OCI-LY7 (cell line): ENCODE data around the gene DDX23. TPM values are rescaled to one million over a fixed set of nuclear protein-coding genes. Genes with fewer than 3 reads are reported as not detected.

ENCODE experiments used
- BruUV-seq: library from RNA; stranded (reverse); fragments of 400-500 nt; replicated peaks from 2 replicates; lab custom pipeline; 2021; lab: Mats Ljungman, UMichigan
- CTCF ChIA-PET: fragments of 300-600 bp; sonication (Branson Sonifier 250); formaldehyde crosslinking; loops from one replicate; lab custom pipeline; 2022; ENCODE audit warnings: antibody characterized with exemption; ENCODE audit not compliant: unreplicated experiment; lab: Charles Lee
- POLR2A ChIA-PET: fragments of 300-600 bp; sonication (Branson Sonifier 250); formaldehyde crosslinking; loops from one replicate; lab custom pipeline; 2022; ENCODE audit warnings: antibody characterized with exemption; lab: Charles Lee
- DNase-seq: peaks from one replicate; pipeline ENCODE4 v3.0.0-alpha.2; 2015; ENCODE audit warnings: low spot score
- H2AFZ ChIP-seq: fragments of 200-600 bp; sonication (generic), shearing (Covaris generic); 2 replicates; pipeline ENCODE4 v1.6.1; 2014; ENCODE audit warnings: mild to moderate bottlenecking, antibody characterized with exemption, low read length, moderate library complexity
- H3K27ac ChIP-seq: fragments of 200-600 bp; sonication (generic); 2 replicates; pipeline ENCODE4 v1.5.1; 2014; ENCODE audit warnings: mixed run types, low read depth, mild to moderate bottlenecking, moderate library complexity, low read length, inconsistent platforms; ENCODE audit not compliant: poor library complexity, severe bottlenecking
- H3K36me3 ChIP-seq: fragments of 200-600 bp; sonication (generic); 2 replicates; pipeline ENCODE4 v1.6.1; 2014; ENCODE audit warnings: mild to moderate bottlenecking, antibody characterized with exemption, low read length, moderate library complexity, mixed read lengths; ENCODE audit not compliant: insufficient read depth
- H3K4me1 ChIP-seq: fragments of 200-600 bp; sonication (generic); 2 replicates; pipeline ENCODE4 v1.5.1; 2014; ENCODE audit warnings: mild to moderate bottlenecking, low read length; ENCODE audit not compliant: insufficient read depth, poor library complexity, severe bottlenecking
- H3K4me2 ChIP-seq: fragments of 200-600 bp; sonication (generic); 2 replicates; pipeline ENCODE4 v1.6.1; 2014; ENCODE audit warnings: mild to moderate bottlenecking, low read length
- H3K4me3 ChIP-seq: fragments of 200-600 bp; sonication (generic); 2 replicates; pipeline ENCODE4 v1.5.1; 2014; ENCODE audit warnings: mild to moderate bottlenecking, low read depth, low read length; ENCODE audit not compliant: poor library complexity, severe bottlenecking
- H3K79me2 ChIP-seq: fragments of 200-600 bp; sonication (generic); 2 replicates; pipeline ENCODE4 v1.6.1; 2016; ENCODE audit warnings: low read depth, mild to moderate bottlenecking, low read length, moderate library complexity, mixed read lengths; ENCODE audit not compliant: insufficient read depth
- H3K9me2 ChIP-seq: fragments of 200-600 bp; sonication (generic); 2 replicates; pipeline ENCODE4 v1.6.1; 2016; ENCODE audit warnings: mild to moderate bottlenecking, low read length, mixed read lengths; ENCODE audit not compliant: insufficient read depth
- H3K9me3 ChIP-seq: fragments of 200-600 bp; sonication (generic); 2 replicates; pipeline ENCODE4 v1.6.1; 2014; ENCODE audit warnings: mild to moderate bottlenecking, mixed run types, low read length, mixed read lengths
- H4K20me1 ChIP-seq: fragments of 200-600 bp; sonication (generic); 2 replicates; pipeline ENCODE4 v1.6.1; 2014; ENCODE audit warnings: mild to moderate bottlenecking, antibody characterized with exemption, low read length, moderate library complexity, mixed read lengths; ENCODE audit not compliant: insufficient read depth
- EZH2phosphoT487 ChIP-seq: fragments of 200-600 bp; sonication (generic); IDR thresholded peaks from 2 replicates; pipeline ENCODE4 v1.6.1; 2018; ENCODE audit warnings: low read depth, borderline replicate concordance, mild to moderate bottlenecking, mixed run types, antibody characterized with exemption, low read length, moderate library complexity, mixed read lengths
- intact Hi-C: fragments of 100-400 bp; cut with micrococcal nuclease; formaldehyde crosslinking; loops from one replicate; pipeline ENCODE4 v1.10.0; 2022; ENCODE audit not compliant: unreplicated experiment
- total RNA-seq, 2 experiments: library from RNA; depleted of rRNA in 1 of 2; stranded (reverse); fragments of >200 nt in 1 of 2; shearing (Covaris generic) in 1 of 2; gene quantifications; 2 replicates each; pipeline ENCODE4 v1.2.3, GENCODE V29; 2014 to 2022
- TF ChIP-seq, protein P1 (sequence below): fragments of 200-600 bp; sonication (generic); conservative IDR thresholded peaks from 2 replicates; pipeline ENCODE4 v1.5.1; 2014; ENCODE audit warnings: mild to moderate bottlenecking, antibody characterized with exemption, low read length, moderate library complexity, mixed read lengths

DDX23 gene
- total RNA-seq, 2 experiments from 2014 or later = 91.1 to 119 TPM

DNA sequence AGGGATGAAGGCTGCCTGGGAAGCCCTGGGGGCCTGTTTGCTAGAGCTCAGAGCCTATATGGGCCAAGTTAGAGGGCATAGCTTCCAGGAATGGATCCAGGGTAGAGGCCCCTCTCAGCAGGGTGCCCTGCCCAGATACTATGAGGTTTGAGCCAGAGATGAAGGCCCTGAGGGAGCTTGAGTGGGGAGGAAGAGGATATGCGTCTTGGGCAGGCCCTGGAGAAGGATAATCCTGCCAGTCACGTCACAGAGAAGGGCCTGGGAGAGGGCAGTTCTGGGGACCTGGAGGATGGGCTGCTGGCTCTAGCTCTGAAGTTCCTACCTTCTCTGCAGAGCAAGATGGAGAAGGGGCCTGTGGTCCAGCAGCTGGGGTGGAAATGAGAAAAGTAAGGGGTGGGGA lies 39.6 kb downstream of the DDX23 start:
- H3K4me2 ChIP-seq = no peak overlapping the region
- no peaks in the 10 kb centered on the region for H3K9me2 ChIP-seq
- H2AFZ ChIP-seq = no peak overlapping the region
- H3K36me3 ChIP-seq = no peaks in the 10 kb centered on the region
- BruUV-seq = no TSS peak
- H3K4me3 ChIP-seq = no peak overlapping the region
- H3K79me2 ChIP-seq = no peaks in the 10 kb centered on the region
- intact Hi-C loops = no loop called here
- H3K27ac ChIP-seq = no peak overlapping the region
- TF ChIP-seq, protein P1, sequence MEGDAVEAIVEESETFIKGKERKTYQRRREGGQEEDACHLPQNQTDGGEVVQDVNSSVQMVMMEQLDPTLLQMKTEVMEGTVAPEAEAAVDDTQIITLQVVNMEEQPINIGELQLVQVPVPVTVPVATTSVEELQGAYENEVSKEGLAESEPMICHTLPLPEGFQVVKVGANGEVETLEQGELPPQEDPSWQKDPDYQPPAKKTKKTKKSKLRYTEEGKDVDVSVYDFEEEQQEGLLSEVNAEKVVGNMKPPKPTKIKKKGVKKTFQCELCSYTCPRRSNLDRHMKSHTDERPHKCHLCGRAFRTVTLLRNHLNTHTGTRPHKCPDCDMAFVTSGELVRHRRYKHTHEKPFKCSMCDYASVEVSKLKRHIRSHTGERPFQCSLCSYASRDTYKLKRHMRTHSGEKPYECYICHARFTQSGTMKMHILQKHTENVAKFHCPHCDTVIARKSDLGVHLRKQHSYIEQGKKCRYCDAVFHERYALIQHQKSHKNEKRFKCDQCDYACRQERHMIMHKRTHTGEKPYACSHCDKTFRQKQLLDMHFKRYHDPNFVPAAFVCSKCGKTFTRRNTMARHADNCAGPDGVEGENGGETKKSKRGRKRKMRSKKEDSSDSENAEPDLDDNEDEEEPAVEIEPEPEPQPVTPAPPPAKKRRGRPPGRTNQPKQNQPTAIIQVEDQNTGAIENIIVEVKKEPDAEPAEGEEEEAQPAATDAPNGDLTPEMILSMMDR = no peak
- TF ChIP-seq EZH2phosphoT487 = no peak
- DNase-seq = no peak
- no peaks in the 10 kb centered on the region for H4K20me1 ChIP-seq
- H3K9me3 ChIP-seq = no peaks in the 10 kb centered on the region
- POLR2A ChIA-PET = no interaction called here
- H3K4me1 ChIP-seq = peaks cover 17% of the 10 kb centered on the region
- CTCF ChIA-PET = no interaction called here

DNA sequence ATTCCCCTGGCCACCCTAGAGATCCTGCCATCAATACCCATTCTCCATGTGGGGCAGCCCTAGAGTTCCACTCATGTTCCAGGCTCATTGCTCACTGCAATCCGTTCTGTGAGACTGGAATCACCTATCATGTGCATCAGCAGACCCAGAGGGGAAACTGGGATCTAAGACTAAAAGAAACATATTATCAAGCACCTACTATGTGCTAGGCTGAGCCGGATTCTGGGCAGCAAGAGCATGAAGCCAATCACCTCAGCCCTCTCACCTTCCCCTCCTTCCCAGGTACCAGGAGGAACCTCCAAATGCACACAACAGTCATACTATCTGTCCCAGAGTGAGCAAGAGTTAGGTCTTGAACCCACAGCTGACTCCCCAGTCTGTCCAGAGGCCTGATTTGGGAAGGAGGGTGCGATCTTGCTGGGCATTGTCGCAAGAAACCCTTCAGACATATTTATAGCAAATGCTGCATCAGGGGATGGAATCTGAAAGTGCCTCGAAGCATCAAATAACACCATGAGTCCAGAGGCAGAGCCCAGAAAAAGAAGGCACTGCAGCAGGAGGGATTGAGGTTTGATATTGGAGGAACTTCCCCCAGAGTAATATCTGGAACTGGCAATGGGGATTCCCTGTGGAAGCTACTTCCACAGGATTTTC lies 40.4 kb downstream of the DDX23 start:
- CTCF ChIA-PET = no interaction called here
- H3K4me2 ChIP-seq = no peak overlapping the region
- no peaks in the 10 kb centered on the region for H4K20me1 ChIP-seq

DNA sequence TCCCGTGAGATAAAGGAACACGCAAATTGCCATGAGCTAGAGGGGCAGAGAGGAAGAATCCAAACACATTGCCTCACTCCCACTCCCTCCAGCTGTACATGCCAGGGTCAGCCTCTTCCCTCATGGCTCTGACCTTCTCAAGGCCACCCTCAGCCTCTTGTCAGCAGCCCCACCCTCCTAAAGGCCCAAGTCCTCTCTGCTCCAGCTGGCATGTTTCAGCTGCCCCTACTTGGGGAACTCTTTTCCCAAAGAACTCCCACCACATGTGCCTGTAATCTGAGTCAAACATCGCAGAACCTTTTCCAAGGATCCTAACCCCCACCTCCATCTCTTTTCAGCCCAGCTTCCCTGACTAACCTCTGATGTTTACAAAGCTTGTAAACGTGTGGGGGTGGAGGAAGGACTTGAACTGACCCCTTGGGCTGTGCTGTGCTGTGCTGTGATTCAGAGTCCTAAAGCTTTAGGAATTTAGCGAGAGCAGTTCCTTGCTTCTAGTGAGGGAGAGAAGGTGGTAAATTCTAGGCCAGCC lies 41.0 kb downstream of the DDX23 start:
- Histone ChIP-seq H3K9me3 (no peaks in the 10 kb centered on the region), H3K4me2 (no peak overlapping the region), H3K27ac (no peak overlapping the region), H3K79me2 (no peaks in the 10 kb centered on the region), H3K4me1 (peaks cover 12% of the 10 kb centered on the region), H3K36me3 (no peaks in the 10 kb centered on the region), H4K20me1 (no peaks in the 10 kb centered on the region), H3K9me2 (no peaks in the 10 kb centered on the region), H2AFZ (no peak overlapping the region), H3K4me3 (no peak overlapping the region)
- no peak for DNase-seq
- ChIA-PET CTCF (no interaction called here), POLR2A (no interaction called here)
- TF ChIP-seq, protein P1 = no peak
- no peak for TF ChIP-seq EZH2phosphoT487
- BruUV-seq = no TSS peak
- intact Hi-C loops = no loop called here

More for the DNA sequence above, 40.4 kb downstream of the DDX23 start:
- no peak overlapping the region for H2AFZ ChIP-seq
- peaks cover 16% of the 10 kb centered on the region for H3K4me1 ChIP-seq
- H3K4me3 ChIP-seq = no peak overlapping the region
- intact Hi-C loops = no loop called here
- H3K36me3 ChIP-seq = no peaks in the 10 kb centered on the region
- no peaks in the 10 kb centered on the region for H3K79me2 ChIP-seq
- H3K27ac ChIP-seq = no peak overlapping the region
- TF ChIP-seq, protein P1 = no peak
- no peak for TF ChIP-seq EZH2phosphoT487
- H3K9me3 ChIP-seq = no peaks in the 10 kb centered on the region
- BruUV-seq = no TSS peak
- H3K9me2 ChIP-seq = no peaks in the 10 kb centered on the region
- no peak for DNase-seq
- POLR2A ChIA-PET = no interaction called here
